Breast epithelium (tissue), 3 donors: ENCODE results near the gene EIF4ENIF1.
"Not testable (repeated sequence)": the region's sequence is repeated elsewhere in the genome, so short reads cannot be mapped to it uniquely, and the experiment has no call there.

Experiments
- CTCF ChIP-seq, 3 donors: fragments of 450-650 bp; IDR thresholded peaks; one replicate each; pipeline ENCODE4 v1.5.1; 2016 to 2017; ENCODE audit warnings: antibody characterized with exemption in 3 of 3, mild to moderate bottlenecking in 3 of 3, moderate library complexity in 3 of 3
- POLR2A ChIP-seq: fragments of 450-650 bp; IDR thresholded peaks from one replicate; pipeline ENCODE4 v1.6.1; 2016; ENCODE audit warnings: antibody characterized with exemption, mild to moderate bottlenecking, moderate library complexity

GRCh38 chr22:31482470-31482869 is 7.2 kb downstream of the EIF4ENIF1 start:
- not testable (repeated sequence) for TF ChIP-seq POLR2A; CTCF (IDR thresholded peaks at IDR 0.05)
